ENCODE measurements around the gene KCNH6.

DNA sequence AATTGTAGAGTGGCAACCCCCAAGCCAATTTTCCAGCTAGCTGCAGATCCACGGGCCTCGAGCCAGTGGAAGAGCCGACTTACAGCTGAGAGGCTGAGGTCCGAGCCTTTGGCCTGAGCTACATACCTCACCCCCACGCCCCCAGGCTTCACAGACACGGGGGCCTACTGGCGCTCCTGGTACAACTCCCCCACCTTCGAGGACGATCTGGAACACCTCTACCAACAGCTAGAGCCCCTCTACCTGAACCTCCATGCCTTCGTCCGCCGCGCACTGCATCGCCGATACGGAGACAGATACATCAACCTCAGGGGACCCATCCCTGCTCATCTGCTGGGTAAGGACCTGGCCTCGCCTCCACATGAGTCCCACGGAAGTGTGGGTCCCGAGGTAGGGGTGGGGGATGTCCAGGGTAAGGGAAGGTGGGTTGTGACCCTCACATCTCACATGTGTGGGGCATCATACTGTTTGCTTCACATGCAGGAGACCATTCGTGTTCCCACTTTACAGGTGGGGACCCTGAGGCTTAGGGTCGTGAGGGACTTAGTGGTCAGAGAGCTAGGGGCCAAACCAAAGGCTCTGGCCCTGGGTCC, 42.9 kb upstream of the KCNH6 start:
- TF ChIP-seq CTCF (IDR thresholded peaks at IDR 0.05) = no peak
- no peak for TF ChIP-seq POLR2A (IDR thresholded peaks at IDR 0.05)
